Measurements from ENCODE around the gene UBR3.

Gene UBR3

GRCh38 chr2:170063456-170064235 is 236.4 kb downstream of the UBR3 start:
- no peak for DNase-seq

GRCh38 chr2:170070778-170071177 is 243.5 kb downstream of the UBR3 start:
- DNase-seq: no peak

GRCh38 chr2:170073288-170073687 is 246.0 kb downstream of the UBR3 start:
- peak; percentile 56 for DNase-seq

GRCh38 chr2:170076189-170076588 is 248.9 kb downstream of the UBR3 start:
- no peak for DNase-seq

GRCh38 chr2:170077830-170078569 is 250.7 kb downstream of the UBR3 start:
- no peak for DNase-seq

- DNase-seq: no peak
Observed at GRCh38 chr2:170084820-170085491, 257.7 kb downstream of the UBR3 start.

GRCh38 chr2:170086117-170086688 is 258.9 kb downstream of the UBR3 start:
- DNase-seq: no peak

GRCh38 chr2:170086751-170087412 is 259.6 kb downstream of the UBR3 start:
- no peak for DNase-seq

- no peak for DNase-seq
Observed at GRCh38 chr2:170087413-170087793, 260.1 kb downstream of the UBR3 start.

- DNase-seq: no peak
Observed at GRCh38 chr2:170088776-170089175, 261.5 kb downstream of the UBR3 start.

GRCh38 chr2:170090229-170090628 is 263.0 kb downstream of the UBR3 start:
- DNase-seq: no peak

- DNase-seq: no peak
Observed at GRCh38 chr2:170091436-170091835, 264.2 kb downstream of the UBR3 start.

- no peak for DNase-seq
Observed at GRCh38 chr2:170092436-170093060, 265.3 kb downstream of the UBR3 start.

- DNase-seq: no peak
Observed at GRCh38 chr2:170095380-170095779, 268.1 kb downstream of the UBR3 start.

GRCh38 chr2:170098626-170099312 is 271.5 kb downstream of the UBR3 start:
- no peak for DNase-seq

GRCh38 chr2:170101789-170102188 is 274.5 kb downstream of the UBR3 start:
- DNase-seq: no peak

- DNase-seq: no peak
Observed at GRCh38 chr2:170106102-170106840, 279.0 kb downstream of the UBR3 start.

- no peak for DNase-seq
Observed at GRCh38 chr2:170113168-170113894, 286.1 kb downstream of the UBR3 start.

GRCh38 chr2:170115501-170116229 is 288.4 kb downstream of the UBR3 start:
- DNase-seq: no peak

- DNase-seq: no peak
Observed at GRCh38 chr2:170118641-170119040, 291.4 kb downstream of the UBR3 start.
